B cell (primary cell): ENCODE results near the gene NELFE. TPM values are rescaled to one million over a fixed set of nuclear protein-coding genes. Genes with fewer than 3 reads are reported as not detected.
"Not testable (repeated sequence)": the region's sequence is repeated elsewhere in the genome, so short reads cannot be mapped to it uniquely, and the experiment has no call there.

Source experiments
- ATAC-seq: fragments of 200-7000 bp; cut with Tn5 transposase; one replicate; pipeline ENCODE4 v1.10.0; 2021; ENCODE audit warnings: low read depth, mild to moderate bottlenecking, moderate number of reproducible peaks, moderate library complexity
- CTCF ChIA-PET: fragments of 350-600 bp; sonication (Branson Sonifier 250); formaldehyde crosslinking; loops from one replicate; lab custom pipeline; 2021; ENCODE audit warnings: antibody characterized with exemption, inconsistent platforms; lab: Charles Lee
- POLR2A ChIA-PET: fragments of 350-600 bp; sonication (Branson Sonifier 250); formaldehyde crosslinking; loops from one replicate; lab custom pipeline; 2021; ENCODE audit warnings: antibody characterized with exemption; lab: Charles Lee
- DNase-seq: peaks from one replicate; pipeline ENCODE4 v3.0.0; 2013
- H2AFZ ChIP-seq: 2 replicates; pipeline ENCODE4 v1.6.1; 2012; ENCODE audit warnings: mild to moderate bottlenecking, low read depth, low read length; ENCODE audit not compliant: insufficient read depth, poor library complexity, severe bottlenecking
- H3K27ac ChIP-seq, 2 donors: 1 replicate in 1 of 2; 2 replicates in 1 of 2; pipeline ENCODE4 v1.5.1; 2012 to 2013; ENCODE audit warnings: low read length in 2 of 2, mild to moderate bottlenecking in 2 of 2, moderate library complexity in 1 of 2
- H3K27me3 ChIP-seq, 4 experiments: fragments of 200-600 bp in 1 of 4; sonication (generic) in 1 of 4; replicated peaks in 1 of 4; 1 replicate in 2 of 4; 2 replicates in 2 of 4; pipeline versions ENCODE4 v1.6.1 to v1.7.0; 2013 to 2016; ENCODE audit warnings: low read length in 3 of 4, mild to moderate bottlenecking in 2 of 4, mixed read lengths in 1 of 4, moderate library complexity in 1 of 4; ENCODE audit not compliant: insufficient read depth in 4 of 4, control insufficient read depth in 3 of 4; ENCODE audit errors: control extremely low read depth in 1 of 4
- H3K36me3 ChIP-seq, 2 experiments: replicated peaks in 1 of 2; 1 replicate in 1 of 2; 2 replicates in 1 of 2; pipeline versions ENCODE4 v1.6.1 to v1.7.1; 2013; ENCODE audit warnings: low read length in 1 of 2; ENCODE audit not compliant: insufficient read depth in 2 of 2, control insufficient read depth in 1 of 2; ENCODE audit errors: control extremely low read depth in 1 of 2, extremely low read depth in 1 of 2
- H3K4me1 ChIP-seq, 2 donors: fragments of 200-600 bp in 1 of 2; sonication (generic) in 1 of 2; 1 replicate in 1 of 2; 2 replicates in 1 of 2; pipeline versions ENCODE4 v1.5.1 to v1.6.1; 2013 to 2017; ENCODE audit warnings: low read length in 2 of 2; ENCODE audit not compliant: control insufficient read depth in 2 of 2, insufficient read depth in 2 of 2
- H3K4me2 ChIP-seq: replicated peaks from 2 replicates; pipeline ENCODE3; 2012; ENCODE audit warnings: mild to moderate bottlenecking, low read depth, low read length; ENCODE audit not compliant: poor library complexity, severe bottlenecking
- H3K4me3 ChIP-seq, 5 experiments: fragments of 200-600 bp in 1 of 5; sonication (generic) in 1 of 5; 1 replicate in 3 of 5; 2 replicates in 2 of 5; pipeline versions ENCODE4 v1.5.1 to v1.7.0; 2011 to 2016; ENCODE audit warnings: low read length in 4 of 5, mild to moderate bottlenecking in 4 of 5, low read depth in 2 of 5, control low read depth in 1 of 5, moderate library complexity in 1 of 5; ENCODE audit not compliant: insufficient read depth in 1 of 5; ENCODE audit errors: control extremely low read depth in 1 of 5, extremely low read depth in 1 of 5
- H3K79me2 ChIP-seq: fragments of 200-600 bp; sonication (generic); one replicate; pipeline ENCODE4 v1.6.0; 2016; ENCODE audit warnings: low read length; ENCODE audit not compliant: control insufficient read depth, insufficient read depth
- H3K9ac ChIP-seq: fragments of 200-600 bp; sonication (generic); 2 replicates; pipeline ENCODE4 v1.6.1; 2017; ENCODE audit warnings: mild to moderate bottlenecking, low read length, moderate library complexity
- H3K9me3 ChIP-seq, 3 donors: one replicate each; pipeline versions ENCODE4 v1.6.1 to v1.7.1; 2013; ENCODE audit warnings: low read length in 2 of 3; ENCODE audit not compliant: control insufficient read depth in 2 of 3, insufficient read depth in 1 of 3; ENCODE audit errors: control extremely low read depth in 1 of 3
- H4K20me1 ChIP-seq: 2 replicates; pipeline ENCODE4 v1.6.0; 2012; ENCODE audit warnings: mild to moderate bottlenecking, low read length; ENCODE audit not compliant: insufficient read depth, control insufficient read depth, poor library complexity, severe bottlenecking
- H3K27ac Mint-ChIP-seq: one replicate; pipeline ENCODE4 v1.8.0; 2021; ENCODE audit warnings: mixed read lengths
- H3K27me3 Mint-ChIP-seq: one replicate; pipeline ENCODE4 v1.8.0; 2021; ENCODE audit warnings: mixed read lengths
- H3K4me1 Mint-ChIP-seq: one replicate; pipeline ENCODE4 v1.8.0; 2021; ENCODE audit warnings: mixed read lengths
- H3K4me3 Mint-ChIP-seq: one replicate; pipeline ENCODE4 v1.8.0; 2021; ENCODE audit warnings: mixed read lengths
- H3K9me3 Mint-ChIP-seq: one replicate; pipeline ENCODE4 v1.8.0; 2022; ENCODE audit warnings: mixed read lengths; ENCODE audit not compliant: insufficient read depth
- EZH2 ChIP-seq: IDR thresholded peaks from 2 replicates; pipeline ENCODE4 v1.6.1; 2012; ENCODE audit warnings: borderline replicate concordance, low read depth, mild to moderate bottlenecking, moderate library complexity, low read length; ENCODE audit not compliant: insufficient read depth, poor library complexity, severe bottlenecking
- WGBS: methylation state at CpG from one replicate; pipeline ENCODE4 v1.1.5; 2013; ENCODE audit warnings: missing lambda C conversion rate; ENCODE audit not compliant: insufficient coverage; 5-methylcytosine and 5-hydroxymethylcytosine counted together
- intact Hi-C: fragments of 100-400 bp; cut with micrococcal nuclease; formaldehyde crosslinking; loops from one replicate; pipeline ENCODE4 v1.10.0; 2022
- polyA plus RNA-seq: library from polyadenylated mRNA; depleted of rRNA; stranded (reverse); fragments of >200 nt; gene quantifications from 2 replicates; pipeline ENCODE4 v1.2.3, GENCODE V29; 2012
- total RNA-seq, 2 donors: library from RNA; stranded (reverse); fragments of 120-200 nt in 1 of 2; gene quantifications; 1 replicate in 1 of 2; 2 replicates in 1 of 2; pipeline versions ENCODE4 v1.2.3 to v1.2.4, GENCODE V29; 2013 to 2022
- TF ChIP-seq, protein P1 (sequence below): fragments of 200-600 bp; IDR thresholded peaks from one replicate; pipeline ENCODE4 v1.8.0; 2022; ENCODE audit warnings: antibody characterized with exemption, mild to moderate bottlenecking

The NELFE gene
- total and polyA plus RNA-seq, 2 donors (not counting 1 experiment from before 2014, with no cell fraction given) = 39.0 to 53.7 TPM

- intact Hi-C loops = loop anchor here (10.0 kb wide), 4 partner anchors 143 to 1913 kb away; partner anchors contain the start of genes CLIC1, HSD17B8, POLR1H and PPP1R11
- no peaks in the 10 kb centered on the region for H3K27me3 ChIP-seq
- DNase-seq (no peak), ATAC-seq (no peak)
- Mint-ChIP-seq H3K27me3 (no peaks in the 10 kb centered on the region), H3K27ac (no peak overlapping the region), H3K9me3 (no peaks in the 10 kb centered on the region), H3K4me1 (peaks cover 7% of the 10 kb centered on the region), H3K4me3 (no peak overlapping the region)
- no peak overlapping the region for H2AFZ ChIP-seq
- peaks cover 0 to 3% (median 0%) of the 10 kb centered on the region in 3 donors for H3K9me3 ChIP-seq
- H3K9ac ChIP-seq = no peak overlapping the region
- peaks cover 3 to 5% of the 10 kb centered on the region in 2 donors for H3K4me1 ChIP-seq
- H3K36me3 ChIP-seq = peaks cover 3 to 12% of the 10 kb centered on the region in 2 experiments
- H3K4me3 ChIP-seq = no peak overlapping the region
- ChIA-PET POLR2A (no interaction called here), CTCF (no interaction called here)
- TF ChIP-seq EZH2 = no peak
- TF ChIP-seq, protein P1, sequence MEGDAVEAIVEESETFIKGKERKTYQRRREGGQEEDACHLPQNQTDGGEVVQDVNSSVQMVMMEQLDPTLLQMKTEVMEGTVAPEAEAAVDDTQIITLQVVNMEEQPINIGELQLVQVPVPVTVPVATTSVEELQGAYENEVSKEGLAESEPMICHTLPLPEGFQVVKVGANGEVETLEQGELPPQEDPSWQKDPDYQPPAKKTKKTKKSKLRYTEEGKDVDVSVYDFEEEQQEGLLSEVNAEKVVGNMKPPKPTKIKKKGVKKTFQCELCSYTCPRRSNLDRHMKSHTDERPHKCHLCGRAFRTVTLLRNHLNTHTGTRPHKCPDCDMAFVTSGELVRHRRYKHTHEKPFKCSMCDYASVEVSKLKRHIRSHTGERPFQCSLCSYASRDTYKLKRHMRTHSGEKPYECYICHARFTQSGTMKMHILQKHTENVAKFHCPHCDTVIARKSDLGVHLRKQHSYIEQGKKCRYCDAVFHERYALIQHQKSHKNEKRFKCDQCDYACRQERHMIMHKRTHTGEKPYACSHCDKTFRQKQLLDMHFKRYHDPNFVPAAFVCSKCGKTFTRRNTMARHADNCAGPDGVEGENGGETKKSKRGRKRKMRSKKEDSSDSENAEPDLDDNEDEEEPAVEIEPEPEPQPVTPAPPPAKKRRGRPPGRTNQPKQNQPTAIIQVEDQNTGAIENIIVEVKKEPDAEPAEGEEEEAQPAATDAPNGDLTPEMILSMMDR = no peak
- no peaks in the 10 kb centered on the region for H4K20me1 ChIP-seq
- 100% methylated on average over 7 of the region's 12 CpGs for WGBS
- H3K79me2 ChIP-seq = peaks cover 16% of the 10 kb centered on the region
- no peak overlapping the region for H3K27ac ChIP-seq
- no peak overlapping the region for H3K4me2 ChIP-seq
Measured at GRCh38 chr6:31977816-31978431, 19.2 kb upstream of the NELFE start.

GRCh38 chr6:31976065-31976464 is 17.3 kb upstream of the NELFE start:
- 97% methylated on average over 6 of the region's 30 CpGs for WGBS
- Histone ChIP-seq H3K79me2 (peaks cover 20% of the 10 kb centered on the region), H3K4me1 (peaks cover 12 to 14% of the 10 kb centered on the region in 2 donors), H3K36me3 (peaks cover 3 to 12% of the 10 kb centered on the region in 2 experiments)
- H3K27ac Mint-ChIP-seq, DNase-seq, ATAC-seq, H3K4me2 ChIP-seq, H3K27me3 ChIP-seq, H4K20me1 ChIP-seq, H3K9me3 ChIP-seq, H3K27ac ChIP-seq, H3K4me3 Mint-ChIP-seq, CTCF ChIA-PET, H3K4me3 ChIP-seq, H3K27me3 Mint-ChIP-seq, H3K9ac ChIP-seq, H2AFZ ChIP-seq, H3K9me3 Mint-ChIP-seq: not testable (repeated sequence)
- POLR2A ChIA-PET = interaction anchor here (0.7 kb wide), 1 partner anchor 1273 kb away, joined by 6 read pairs; no protein-coding TSS in a partner anchor
- peaks cover 24% of the 10 kb centered on the region for H3K4me1 Mint-ChIP-seq
- intact Hi-C loops = loop anchor here (10.0 kb wide), 4 partner anchors 141 to 1911 kb away; partner anchors contain the start of genes CLIC1, HSD17B8, POLR1H and PPP1R11
